Hematopoietic multipotent progenitor cell treated with erythropoietin and hydrocortisone succinate and interleukin-3 and kit ligand, for 15 days (in vitro differentiated cells): ENCODE data around the gene IFITM10.

Experiments used
- DNase-seq: peaks from one replicate; pipeline ENCODE4 v3.0.0-alpha.2; 2015; ENCODE audit warnings: low spot score

IFITM10 gene

DNA sequence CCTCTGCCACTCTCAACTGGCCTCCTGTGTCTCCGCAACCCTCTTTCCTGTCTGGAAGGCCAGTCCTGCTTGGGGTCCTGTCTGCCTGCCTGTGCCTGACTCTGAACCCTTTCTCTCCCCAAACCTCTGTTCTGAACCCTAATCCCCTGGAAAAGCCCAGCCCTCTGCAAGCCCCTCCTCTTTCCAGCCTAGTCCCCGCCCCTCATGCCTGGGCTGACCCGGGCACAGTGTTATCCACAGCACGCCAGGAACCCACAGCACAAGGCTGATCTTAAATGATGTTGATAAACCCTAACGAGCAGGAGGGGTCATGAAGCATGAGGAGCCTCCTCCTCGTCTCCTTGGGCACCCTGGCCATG, at the start of gene IFITM10:
Gene IFITM10, minus strand, starts transcription at position 115 of the 359 bp plus-strand sequence. CDS start 153 bp downstream, outside the sequence.
- peak; percentile 85 for DNase-seq

DNA sequence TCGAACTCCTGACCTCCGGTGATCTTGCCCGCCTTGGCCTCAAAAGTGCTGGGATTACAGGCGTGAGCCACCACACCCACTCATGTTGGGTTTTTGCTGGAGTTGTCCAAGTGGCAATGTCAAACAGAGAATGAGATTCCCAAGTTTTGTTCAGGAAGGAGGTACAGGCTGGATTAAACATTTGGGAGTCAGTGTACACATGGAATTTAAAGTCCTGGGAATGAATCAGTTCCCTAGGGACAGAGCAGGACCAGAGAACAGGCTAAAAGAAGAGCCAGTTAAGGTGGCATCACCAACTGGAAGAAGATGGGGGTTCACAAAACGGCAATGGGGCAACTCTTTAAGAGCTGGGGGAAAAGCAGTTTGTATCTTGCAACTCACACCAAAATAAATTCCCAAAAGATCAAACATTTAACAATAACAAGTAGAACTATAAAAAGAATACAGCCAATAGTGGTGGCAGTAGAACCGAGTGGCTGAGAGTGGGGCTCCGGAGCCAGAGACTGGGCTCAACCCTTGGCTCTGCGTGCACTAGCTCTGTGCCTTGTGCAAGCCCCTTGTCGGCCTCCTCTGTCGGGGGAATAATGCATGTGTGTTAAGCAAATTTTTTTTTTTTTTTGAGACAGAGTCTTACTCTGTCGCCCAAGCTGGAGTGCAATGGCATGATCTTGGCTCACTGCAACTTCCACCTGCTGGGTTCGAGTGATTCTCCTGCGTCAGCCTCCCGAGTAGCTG, 47.2 kb upstream of the IFITM10 start:
- no peak for DNase-seq

GRCh38 chr11:1796413-1797011, 46.1 kb upstream of the IFITM10 start:
- no peak for DNase-seq

GRCh38 chr11:1793081-1793480, 42.7 kb upstream of the IFITM10 start:
- DNase-seq, result no peak

DNA sequence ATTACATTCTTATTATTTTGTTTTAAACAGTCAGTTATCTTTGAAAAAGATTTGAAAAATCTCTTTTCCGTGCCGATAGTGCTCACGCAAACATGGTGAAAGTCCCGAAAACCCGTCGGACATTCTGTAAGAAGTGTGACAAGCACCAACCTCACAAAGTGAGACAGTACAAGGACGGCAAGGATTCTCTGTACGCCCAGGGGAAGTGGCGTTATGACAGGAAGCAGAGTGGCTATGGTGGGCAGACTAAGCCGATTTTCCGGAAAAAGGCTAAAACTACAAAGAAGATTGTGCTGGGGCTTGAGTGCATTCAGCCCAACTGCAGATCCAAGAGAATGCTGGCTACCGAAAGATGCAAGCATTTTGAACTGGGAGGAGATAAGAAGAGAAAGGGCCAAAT, 42.1 kb upstream of the IFITM10 start:
- no peak for DNase-seq

GRCh38 chr11:1791912-1792311, 41.5 kb upstream of the IFITM10 start:
- DNase-seq, result no peak

GRCh38 chr11:1786466-1786865, 36.1 kb upstream of the IFITM10 start:
- DNase-seq, result no peak

DNA sequence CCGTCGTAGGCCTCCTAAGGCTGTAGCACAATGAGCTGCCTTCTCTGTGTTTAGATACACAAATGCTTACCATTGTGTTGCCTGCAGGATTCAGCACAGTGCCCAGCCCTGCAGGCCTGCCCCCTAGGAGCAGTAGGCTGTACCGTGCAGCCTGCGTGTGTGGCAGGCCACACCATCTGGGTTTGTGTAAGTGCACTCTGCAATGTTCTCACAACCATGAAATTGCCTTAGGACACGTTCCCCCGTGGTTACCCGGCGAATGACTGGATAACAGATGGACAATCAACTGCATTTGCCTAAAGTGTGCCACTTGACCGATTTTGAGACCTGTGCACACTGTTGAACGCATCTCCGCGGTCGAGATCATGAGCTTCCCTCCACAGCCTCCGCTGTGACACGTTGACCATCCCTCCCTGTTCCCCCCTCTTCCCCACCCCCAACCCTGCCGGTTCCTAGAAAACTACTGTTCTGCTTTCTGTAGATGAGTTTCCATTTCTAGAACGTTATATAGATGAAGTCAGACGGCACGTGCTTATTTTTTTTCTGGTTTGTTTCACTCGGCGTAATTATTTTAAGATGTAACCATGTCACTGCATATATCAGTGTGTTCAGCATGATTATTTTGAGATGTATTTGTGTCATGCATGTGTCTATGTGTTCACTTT, 35.5 kb upstream of the IFITM10 start:
- DNase-seq, result no peak

DNA sequence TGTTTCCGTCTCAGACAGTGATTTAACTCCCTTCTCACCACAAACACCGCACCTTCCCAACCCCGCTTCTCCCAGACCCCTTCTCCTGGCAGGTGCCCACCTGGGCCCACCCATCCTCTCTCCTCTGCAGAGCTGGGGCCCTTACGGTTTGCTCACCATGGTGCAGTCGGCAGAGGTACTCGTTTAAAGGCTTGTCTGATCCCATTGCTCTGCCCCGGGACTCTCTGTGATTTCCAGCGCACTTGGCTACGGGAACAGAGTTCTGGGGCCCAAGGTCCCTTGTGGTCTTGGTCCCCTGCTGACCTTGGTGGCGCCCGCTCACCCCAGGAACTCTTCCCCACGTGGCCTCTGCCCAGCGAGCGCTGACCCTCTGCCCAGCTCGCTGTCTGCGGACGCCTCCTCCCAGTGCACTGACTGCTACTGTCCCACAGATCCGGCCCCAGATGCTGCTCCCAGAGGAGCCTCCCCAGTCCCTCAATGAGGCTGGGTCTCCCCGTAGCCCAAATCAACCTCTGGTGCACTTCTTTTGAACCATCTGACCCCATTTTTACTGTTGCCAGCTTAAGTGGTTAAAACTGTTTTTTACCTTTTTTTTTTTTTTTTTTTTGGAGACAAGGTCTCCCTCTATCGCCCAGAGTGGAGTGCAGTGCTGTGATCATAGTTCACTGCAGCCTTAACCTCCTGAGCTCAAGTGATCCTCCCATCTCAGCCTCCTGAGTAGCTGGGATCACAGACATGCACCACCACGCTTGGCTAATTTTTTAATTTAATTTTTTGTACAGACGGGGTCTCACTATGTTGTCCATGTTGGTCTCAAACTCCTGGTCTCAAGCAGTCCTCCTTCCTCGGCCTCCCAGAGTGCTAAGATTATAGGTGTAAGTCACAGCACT, 34.6 kb upstream of the IFITM10 start:
- DNase-seq, result no peak

DNA sequence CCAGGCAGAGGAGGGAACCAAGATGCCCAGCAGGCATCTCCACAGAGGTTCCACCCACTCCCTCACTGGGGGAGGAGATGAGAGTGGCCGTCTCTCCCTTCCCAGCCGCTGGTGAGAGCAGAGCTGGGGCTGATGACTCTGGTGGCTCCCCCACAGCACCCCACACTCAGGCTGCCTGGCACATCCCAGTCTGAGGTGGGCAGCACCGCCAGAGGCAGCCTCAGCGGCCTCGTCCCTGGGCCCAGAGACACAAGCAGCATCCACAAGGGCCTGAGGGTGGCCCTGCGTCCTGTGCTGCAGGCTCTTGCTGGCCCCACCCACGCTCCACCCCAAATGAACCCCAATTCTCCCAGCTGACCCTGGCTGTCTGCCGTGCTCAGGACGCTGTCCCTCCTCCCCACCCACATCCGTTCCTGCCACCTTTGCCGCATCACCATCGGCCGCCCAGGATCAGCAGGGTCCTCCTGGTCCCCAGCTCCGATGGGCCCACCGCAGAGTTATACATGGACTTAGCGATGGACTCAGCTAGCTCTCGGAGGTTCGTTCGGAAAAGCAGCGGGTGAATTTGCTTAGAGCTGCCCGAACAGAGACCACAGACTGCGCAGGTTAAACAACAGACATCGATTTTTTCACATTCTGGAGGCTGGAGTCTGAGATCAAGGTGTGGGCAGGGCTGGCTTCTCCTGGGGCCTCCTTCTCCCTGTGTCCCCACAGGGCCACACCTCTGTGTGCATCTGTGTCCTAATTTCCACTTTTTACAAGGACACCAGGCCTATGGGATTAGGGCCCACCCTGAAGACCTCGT, 33.5 kb upstream of the IFITM10 start:
- DNase-seq, result no peak

- no peak for DNase-seq
Observed at GRCh38 chr11:1782831-1783724, 32.7 kb upstream of the IFITM10 start.

- no peak for DNase-seq
Observed at GRCh38 chr11:1782031-1782590, 31.7 kb upstream of the IFITM10 start.

- DNase-seq, result no peak
Observed at GRCh38 chr11:1781593-1781975, 31.2 kb upstream of the IFITM10 start.

DNA sequence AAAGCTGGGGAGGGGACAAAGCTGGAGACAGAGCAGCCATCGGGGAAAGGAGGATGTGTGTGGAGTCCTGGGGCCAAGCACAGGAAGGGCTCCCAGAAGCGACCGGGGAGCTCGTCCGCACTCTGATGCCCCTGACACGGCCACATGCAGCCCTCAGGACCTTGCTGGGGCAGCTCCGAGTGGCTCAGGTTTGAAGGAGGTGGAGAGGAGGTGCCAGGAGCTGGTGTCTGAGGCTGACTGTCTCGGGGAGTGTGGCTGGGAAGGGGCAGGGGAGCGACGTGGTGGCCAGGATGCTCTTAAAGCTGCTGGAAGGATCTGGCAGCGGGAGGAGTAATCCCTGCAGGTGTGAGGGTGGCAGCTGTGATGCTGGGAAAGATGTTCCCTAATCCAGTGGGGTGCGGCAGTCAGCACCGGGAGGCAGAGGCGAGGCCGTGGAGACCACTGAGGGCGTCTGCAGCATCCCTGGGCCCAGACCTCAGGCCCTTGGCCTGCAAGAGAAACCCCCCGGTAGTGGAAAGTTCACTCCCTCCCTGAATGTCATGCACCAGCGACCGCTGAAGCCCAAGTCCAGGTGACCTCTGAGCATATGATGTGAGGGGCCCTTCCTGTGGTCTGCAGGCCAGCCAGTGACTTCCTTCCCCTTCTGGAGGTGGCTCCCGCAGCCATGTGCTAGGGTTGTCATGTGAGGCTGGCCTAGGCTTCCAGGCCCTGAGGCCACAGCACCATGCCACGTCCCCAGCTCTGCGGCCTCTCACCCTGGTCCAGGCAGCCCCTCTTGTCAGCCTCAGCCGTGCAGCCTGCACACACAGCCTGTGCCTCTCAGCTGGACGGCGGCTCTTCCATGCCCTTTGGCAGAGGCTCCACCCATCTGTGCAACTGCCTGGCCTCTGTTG, 30.6 kb upstream of the IFITM10 start:
- no peak for DNase-seq

DNA sequence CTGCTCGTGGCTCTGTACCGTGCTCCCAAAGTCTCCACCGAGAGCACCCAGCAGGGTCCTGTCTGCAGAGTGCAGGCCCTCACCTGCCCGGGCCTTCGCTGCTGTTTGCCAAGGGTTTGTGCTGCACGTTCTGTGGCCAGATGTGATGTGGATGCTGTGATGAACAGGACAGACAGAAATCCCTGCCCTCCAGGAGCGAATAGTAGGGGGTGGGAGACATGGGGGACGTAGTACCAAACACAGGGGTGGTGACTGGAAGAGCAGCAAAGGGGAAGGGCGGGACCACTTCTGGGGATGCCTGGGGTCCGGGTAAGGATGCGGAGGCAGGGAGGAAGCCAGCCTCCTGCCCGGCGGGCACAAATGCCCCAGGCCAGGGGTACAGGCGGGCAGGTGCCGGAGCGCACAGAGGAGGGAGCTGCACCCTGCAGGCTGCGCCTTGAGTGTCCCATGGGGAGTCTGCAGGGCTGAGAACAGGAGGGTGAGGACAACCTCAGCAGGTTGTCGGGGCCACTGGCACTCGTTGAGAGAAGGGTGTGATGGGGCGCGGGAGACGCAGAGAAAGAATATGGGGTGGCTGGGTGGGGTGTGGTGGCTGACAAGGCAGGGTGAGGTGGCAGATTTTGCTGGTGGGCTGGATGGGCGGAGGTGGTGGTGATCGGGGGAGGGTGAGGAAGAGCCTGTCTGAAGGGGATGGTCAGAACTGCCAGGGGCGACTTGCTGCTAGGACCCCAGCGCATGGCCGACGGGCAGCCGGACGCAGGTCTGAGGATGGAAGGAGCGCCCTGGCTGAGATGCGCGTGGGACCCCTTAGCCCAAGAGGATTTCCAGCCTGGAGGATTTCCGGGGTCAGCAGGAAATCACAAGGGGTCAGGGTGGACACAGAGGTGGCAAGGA, 29.7 kb upstream of the IFITM10 start:
- DNase-seq, result no peak

DNA sequence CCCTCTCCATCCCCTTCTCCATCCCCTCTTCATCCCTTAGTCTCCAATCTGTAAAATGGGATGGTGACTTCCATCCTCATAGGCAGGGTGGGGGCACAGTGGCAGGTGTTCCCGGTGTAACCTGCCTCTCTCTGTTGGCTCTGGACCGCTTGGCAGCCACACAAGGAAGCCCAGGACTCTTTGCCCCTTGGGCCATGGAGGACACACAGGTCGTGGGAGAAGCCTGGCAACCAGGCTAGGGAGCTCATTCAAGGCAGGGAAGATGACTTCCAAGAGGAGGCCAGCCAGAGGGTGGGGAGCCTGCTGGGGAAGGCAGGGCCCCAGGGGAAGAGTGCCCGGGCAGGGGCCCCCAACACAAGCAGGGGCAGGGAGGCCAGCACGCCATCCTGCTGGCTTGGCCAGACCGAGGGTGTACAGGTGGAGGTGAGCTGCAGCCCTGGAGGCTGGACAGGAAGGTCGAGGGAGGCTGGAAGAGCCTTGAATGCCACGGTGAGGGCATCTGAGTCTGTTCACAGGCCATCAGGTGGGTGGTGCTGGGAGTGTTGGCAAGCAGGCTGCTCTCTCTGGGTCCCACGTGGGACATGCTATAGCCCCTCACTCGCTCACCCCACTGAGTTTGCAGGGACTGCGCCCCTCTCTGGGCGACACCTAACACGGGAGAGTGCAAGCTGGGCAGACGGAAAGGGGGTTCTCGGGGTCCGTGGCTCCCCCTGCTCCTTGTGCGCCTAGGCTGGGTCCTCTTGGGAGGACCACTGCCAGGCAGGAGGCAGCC, 28.8 kb upstream of the IFITM10 start:
- DNase-seq, result no peak
